GM18526 (cell line): ENCODE data around the gene PGLYRP3.

Experiments
- POLR2A ChIP-seq: IDR thresholded peaks from 3 replicates; pipeline ENCODE4 v1.6.1; 2011; ENCODE audit not compliant: insufficient read length; ENCODE audit errors: extremely low read depth

Gene PGLYRP3

DNA sequence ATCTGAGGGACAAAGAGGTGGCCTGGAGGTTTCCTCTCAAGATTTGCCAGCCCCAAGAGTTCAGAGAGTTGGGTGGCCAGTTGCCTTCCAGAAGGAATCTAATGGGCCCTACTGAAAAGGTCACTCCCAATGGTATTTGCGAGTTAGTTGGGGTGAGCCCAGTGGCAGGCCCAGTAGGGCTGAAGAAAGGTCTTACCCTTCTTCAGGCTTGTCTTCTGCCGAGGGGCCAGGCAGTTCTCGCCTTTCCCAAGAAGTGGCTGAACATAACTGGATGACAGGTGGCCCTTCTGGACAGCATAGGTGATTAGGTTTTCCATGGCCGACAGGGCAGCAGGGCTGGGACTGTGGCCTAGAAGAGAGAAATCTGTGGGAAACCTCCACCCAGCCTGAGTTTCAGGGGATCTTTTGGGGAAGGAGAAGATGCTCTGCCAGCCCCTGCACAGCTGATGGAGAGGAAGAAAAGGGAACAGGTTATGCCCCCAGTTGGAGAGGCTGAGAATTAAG is 28.7 kb upstream of the PGLYRP3 start:
- TF ChIP-seq POLR2A: no peak

DNA sequence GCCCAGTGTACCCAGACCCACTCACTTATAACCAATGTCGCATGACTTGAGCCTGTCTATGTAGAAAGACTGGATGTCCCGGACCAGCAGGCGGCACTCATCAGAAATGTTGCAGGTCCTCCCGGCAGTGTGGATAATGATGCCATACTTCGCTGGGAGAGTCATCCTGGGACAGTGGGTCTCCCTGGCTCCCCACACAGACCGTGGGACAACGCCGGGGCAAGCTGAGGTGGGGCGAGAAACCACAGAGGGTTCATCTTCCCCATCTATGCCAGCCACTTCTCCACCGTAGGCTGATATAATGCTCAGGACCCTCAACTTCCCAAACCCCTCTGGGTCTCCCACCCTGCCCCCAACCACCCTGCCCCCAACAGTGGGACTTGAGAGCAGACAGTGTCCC is 27.6 kb upstream of the PGLYRP3 start:
- no peak for TF ChIP-seq POLR2A

DNA sequence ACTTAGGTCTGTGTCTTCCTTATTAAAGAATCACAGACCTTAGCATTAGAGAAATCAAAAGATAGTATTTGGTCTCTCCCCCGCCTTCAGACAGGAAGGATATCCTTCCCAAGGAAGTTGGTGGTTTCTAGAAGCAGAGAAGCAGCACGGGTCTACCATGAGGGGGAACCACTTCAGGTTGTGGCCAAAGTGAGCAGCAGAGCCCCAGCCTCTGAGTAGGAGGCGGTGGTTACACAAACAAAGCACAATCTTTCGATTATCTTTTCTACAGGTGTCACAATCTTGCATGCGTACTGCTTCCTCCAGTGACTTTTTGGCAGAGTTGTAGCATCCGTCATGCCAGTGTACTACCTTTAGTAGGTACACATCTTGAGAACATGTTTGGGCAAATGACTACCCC is 27.1 kb upstream of the PGLYRP3 start:
- no peak for TF ChIP-seq POLR2A

DNA sequence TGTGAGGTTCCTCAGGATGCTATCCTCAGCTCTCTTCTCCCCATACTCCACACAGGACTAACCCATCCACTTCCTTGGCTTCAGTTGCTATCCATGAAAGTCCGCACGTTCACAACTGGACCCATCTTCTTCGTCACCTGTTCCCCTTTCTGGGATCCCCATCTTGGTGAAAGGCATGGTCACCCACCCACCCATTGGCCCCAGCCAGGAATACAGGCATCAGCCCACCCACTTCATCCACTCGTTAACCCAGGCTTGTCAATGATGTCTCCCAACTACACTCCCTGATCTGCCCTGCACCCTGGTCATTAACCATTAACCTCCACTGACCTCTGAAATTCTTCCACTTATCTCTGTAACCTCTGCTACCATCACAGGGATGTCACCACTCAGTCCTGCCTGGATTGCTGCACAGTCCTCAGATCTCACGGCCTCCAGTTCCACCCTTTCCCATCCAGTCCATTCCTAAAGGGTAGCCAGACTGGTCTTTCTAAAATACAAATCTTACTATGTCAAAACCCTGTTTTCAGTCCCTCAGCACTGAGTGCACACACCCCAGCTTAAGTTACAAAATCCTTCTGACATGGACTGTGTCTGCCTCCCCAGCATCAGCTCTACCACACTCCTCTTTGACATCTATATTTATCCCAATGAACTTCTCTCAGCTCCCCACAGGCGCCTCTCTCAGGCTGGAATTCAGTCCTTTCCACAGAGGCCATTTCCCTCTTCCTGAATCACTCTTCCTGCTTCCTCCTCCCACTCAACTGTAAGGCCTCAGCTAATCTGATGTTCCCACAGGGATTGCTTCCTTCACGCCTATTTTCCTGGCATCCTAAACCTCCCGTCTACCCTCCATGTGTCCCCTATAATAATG is 25.5 kb upstream of the PGLYRP3 start:
- no peak for TF ChIP-seq POLR2A

DNA sequence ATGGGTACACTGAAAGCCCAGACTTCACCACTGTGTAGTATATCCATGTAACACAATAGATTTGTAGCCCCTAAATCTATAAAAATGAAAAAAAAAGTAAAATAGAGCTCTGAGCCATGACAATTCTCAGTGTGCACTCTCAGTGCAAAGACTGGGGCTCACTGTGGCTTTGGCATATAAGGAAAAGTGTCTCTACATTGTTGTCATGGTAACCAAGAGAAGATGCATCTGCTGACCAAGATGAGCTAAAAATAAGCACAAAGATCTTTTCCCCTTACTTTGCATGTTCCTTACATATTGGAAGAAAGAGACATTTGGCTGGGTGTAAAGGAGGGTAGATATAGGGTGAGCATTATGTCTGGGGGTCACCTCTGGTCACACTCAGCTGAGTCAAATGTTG is 23.9 kb upstream of the PGLYRP3 start:
- TF ChIP-seq POLR2A: no peak

DNA sequence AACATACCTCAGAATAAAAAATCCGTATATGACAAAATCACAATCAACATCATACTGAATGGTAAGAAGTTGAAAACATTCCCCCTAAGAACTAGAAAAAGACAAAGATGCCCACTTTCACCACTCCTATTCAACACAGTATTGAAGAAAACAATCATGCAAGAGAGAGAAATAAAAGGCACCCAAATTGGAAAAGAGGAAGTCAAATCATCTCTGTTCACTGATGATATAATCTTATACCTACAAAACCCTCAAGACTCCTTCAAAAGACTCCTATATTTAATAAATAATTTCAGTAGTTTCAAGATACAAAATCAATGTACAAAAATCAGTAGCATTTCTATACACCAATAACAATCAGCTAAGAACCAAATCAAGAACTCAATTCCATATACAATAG is 21.1 kb upstream of the PGLYRP3 start:
- no peak for TF ChIP-seq POLR2A

DNA sequence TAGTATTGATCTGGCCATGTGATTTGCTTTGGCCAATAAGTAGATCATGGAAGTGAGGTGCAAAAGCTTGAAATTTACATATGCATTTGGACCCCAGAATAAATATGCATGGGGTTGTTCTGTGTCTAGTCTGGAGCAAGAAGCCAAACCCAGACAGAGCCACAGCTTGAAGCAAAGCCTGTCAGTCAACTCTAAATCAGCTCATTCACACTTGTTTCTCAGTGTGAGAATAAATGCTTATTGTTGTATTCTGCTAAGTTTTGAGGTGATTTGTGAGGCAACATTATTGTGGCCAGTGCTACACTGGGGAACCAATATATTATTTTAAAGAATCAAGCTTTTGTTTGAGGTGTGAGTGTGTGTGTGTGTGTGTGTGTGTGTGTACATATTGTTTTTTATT is 12.2 kb upstream of the PGLYRP3 start:
- TF ChIP-seq POLR2A: no peak

DNA sequence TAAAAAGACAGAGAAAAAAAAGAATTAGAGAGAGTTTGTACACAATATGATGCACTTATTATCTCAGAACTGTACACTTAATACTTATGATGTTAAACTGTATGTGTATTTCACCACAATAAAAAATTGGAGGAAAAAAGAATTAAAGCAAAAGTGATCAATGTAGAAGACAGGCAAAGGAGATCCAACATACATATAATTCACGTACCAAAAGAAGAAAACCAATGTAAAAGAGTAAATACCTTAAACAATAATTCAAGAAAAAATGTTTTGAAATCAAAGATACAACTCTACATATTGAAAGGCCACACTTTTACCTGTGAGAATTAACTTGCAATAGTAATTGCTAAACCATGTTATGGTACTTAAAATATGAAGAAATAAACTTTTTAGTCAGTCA is 9.8 kb upstream of the PGLYRP3 start:
- TF ChIP-seq POLR2A: no peak

DNA sequence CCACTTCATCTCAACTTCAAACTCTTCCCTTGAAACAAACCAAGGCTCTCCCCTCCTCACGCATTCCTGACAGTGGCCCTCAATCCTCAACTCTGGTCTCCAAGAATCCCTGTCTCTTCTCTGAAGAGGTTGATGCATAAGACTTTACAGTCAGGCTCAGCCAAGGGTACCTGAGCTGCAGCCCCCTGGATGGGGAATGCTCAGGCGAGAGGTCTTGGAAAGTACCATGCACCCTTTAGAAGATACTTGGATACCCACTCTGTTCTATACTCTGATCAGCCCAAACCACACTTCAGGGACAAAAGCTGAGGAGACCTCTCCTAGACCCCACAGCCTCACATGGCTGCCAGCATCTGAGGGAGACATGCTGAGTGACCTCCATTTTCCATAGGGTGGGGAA is 536 bp upstream of the PGLYRP3 start:
- no peak for TF ChIP-seq POLR2A

DNA sequence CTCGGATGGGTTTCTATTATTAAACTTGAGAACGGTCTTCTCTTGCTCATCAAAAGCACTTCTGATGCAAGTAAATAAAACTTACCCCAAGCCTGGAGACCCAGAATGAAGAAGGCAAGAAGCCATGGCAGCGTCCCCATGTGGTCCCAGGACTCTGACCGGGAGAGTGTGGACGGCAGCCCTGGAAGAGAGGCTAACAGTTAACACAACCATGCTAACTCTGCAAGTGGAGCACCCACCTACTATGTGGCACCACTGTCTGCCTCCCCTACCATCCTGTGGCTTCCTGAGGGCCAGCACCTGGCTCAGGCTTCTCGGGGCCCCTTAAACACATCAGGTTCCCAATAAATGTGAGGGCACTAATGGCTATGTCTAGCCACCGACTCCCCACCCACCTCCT is 2.2 kb downstream of the PGLYRP3 start:
- TF ChIP-seq POLR2A: no peak

DNA sequence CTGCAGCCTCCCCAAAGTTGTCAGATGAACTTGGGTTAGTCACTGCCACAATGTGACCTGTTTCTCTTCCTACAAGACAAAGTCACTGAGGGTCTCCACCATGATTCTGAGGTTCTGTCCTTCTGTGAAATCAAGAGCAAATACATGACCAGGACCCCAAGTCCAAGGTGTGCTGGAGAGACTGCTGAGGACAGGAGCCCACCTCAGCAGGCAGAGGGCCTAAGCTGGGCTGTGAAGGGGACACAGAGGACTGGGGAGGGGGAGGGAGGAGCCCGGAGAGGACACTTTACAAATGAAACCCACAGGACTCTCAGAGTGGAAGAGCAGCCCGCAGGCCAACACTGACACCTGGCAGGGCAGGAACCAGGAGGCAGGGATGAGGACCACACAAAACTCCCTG is 3.3 kb downstream of the PGLYRP3 start:
- TF ChIP-seq POLR2A: no peak

DNA sequence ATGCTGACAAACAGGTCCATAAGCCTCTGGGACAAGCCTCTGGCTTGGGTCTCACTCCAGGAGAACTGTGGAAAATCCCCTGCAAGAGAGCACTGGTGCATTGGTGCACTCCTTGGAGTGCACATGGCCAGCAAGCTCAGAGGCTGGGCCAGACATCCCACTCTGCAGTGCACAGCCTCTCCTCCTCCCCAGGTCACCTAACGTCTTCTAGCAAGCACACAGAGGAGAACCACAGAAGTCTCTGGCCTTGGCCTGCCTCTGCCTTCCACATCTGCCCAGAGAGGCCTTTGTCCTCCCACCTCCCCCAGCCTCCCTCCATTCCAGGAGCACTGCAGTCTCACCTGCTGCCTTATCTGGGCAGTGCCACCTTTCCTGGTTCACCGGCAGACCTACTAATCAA is 4.2 kb downstream of the PGLYRP3 start:
- no peak for TF ChIP-seq POLR2A

DNA sequence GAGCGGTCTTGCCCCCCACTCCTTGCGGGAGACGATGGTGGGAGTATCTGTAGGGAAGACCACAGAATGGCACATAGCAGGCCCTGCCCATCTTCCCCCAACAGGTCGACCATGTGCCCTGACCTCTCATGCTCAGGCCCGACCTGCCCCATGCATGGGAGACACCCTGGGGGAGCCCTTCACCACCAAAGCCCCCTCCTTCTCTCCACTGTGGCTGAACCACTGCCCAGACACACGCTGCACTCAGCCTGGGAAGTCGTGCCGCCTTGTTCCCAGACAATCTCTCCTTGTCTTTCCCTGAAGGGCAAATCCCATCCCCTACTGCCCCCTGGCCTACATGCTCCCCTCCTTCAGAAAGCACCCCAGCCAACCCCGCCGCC is 5.5 kb downstream of the PGLYRP3 start:
- no peak for TF ChIP-seq POLR2A

DNA sequence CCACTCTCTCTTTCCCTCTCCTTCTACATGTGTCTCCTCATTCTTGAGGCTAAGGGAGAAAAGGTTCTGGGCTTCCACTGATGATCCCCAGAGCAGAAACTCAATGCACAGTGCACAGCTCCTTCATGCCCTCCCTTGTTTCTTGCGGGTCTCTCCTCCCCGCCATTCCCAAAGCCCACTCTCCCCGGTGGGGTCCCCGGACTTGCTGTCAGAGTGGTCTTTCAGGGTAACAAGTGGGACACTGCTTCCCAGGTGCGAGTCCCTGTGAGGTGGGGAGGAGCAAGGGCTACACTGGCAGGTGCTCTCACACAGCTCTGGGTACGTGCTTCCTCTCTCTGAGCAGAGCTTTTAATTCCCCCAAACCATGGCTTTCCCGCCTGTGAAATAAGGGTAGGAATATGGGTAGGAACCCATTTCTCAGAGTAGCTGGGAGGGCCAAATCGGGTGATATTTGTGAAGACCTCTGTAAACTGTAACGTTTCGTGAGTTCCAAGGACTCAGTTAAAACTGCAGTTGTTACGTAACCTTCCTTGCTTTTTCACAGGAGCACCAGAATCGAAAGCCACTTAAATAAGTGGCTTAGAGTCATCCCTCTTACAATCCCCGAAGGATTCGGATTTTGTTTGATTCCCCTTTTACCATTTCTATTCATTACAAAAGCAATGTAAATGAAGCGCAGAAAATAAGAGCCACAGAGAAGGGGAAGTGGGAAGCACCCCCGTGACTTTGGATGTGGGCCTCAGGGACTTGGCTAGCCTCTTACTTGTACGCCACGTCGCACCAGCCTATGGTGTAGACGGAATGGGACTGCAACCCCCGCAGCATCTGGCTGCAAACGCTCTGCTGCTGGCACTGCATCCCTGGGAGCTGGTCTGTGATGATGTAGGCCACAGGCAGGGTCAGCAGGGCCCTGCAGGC is 6.2 kb downstream of the PGLYRP3 start:
- no peak for TF ChIP-seq POLR2A

DNA sequence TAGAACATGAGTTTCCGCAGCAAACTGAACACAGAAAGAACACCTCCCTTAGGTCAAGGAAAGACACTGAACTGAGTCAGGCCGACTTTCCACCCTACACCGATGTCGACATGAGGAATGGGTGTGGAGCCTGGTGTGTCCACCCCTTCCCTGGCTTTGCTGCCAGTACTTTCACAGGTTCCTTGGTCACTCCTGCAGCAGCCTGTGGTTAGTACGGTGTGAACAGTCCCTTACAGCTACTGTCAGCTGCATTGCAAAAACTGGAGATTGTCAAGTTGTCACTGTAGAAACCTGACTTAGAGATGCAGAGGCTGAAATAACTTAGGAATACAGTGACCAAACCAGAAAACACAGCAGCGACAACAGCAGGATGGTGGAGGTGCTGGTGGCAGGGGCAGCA is 7.1 kb downstream of the PGLYRP3 start:
- no peak for TF ChIP-seq POLR2A

DNA sequence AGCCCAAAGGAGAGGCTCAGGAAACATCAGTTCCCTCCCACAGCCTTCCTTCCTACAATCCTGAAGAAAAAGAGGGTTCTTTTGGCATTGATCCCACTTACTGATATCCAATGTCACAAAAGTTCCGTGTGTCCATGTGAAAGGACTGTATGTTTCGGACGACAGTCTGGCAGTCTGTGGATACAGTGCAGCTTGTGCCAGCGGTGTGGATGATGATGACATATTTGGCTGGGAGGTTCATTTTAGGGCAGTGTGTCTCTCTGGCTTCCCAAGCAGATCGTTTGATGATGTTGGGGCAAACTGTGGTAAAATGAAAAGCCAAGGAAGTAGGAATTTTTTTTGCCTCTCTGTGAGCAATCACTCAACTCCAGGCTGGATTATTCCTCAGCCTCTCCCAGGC is 10.4 kb downstream of the PGLYRP3 start:
- no peak for TF ChIP-seq POLR2A

DNA sequence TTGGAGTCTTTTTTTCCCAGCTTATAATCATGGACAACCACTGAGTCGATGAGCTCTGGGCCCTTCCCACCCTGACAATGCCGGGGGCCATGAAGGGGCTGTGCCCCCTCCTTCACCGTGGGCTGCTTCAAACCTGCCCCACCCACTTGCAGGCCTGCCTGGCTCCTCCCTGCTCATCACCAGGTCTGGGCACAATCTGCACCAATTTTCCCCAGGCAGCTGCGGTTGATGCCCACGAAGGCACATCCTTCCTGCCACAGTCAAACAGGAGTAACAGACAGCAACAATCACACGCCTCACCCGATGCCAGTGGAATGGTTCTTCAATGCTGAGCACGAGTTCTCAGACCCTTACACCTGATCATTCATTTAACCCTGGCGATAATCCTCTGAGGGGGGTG is 18.9 kb downstream of the PGLYRP3 start:
- no peak for TF ChIP-seq POLR2A

DNA sequence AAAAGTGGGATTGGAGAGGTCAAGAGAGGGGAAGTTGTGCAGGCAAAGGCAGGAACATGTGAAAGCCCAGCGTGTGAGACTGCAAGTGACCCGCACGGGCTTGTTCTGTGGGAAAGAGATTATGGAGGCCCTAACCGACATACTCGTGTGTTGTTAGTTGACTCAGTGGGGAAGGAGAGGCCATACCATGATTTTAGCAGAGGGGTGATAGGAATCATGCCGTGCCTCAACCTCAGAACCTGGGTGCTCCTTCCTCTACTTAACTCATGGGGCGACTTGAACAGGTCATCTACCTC is 19.3 kb downstream of the PGLYRP3 start:
- no peak for TF ChIP-seq POLR2A
